Muscle layer of duodenum (tissue), 2 donors: ENCODE data around the gene CDC6.
A peak's percentile ranks its signal among the peaks of the same experiment; 100 is the strongest.

Experiments
- H3K27ac ChIP-seq: one replicate; pipeline ENCODE4 v1.7.0; 2013; ENCODE audit warnings: mild to moderate bottlenecking, low read length
- H3K27me3 ChIP-seq: one replicate; pipeline ENCODE4 v1.7.0; 2013; ENCODE audit warnings: low read depth, mild to moderate bottlenecking, control low read depth, low read length
- H3K36me3 ChIP-seq, 2 donors: one replicate each; pipeline ENCODE4 v1.7.0; 2013; ENCODE audit warnings: low read length in 2 of 2, control low read depth in 1 of 2, mild to moderate bottlenecking in 1 of 2; ENCODE audit not compliant: insufficient read depth in 2 of 2, control insufficient read depth in 1 of 2
- H3K4me1 ChIP-seq, 2 donors: one replicate each; pipeline ENCODE4 v1.7.0; 2013; ENCODE audit warnings: low read length in 2 of 2, mild to moderate bottlenecking in 2 of 2, control low read depth in 1 of 2, moderate library complexity in 1 of 2; ENCODE audit not compliant: insufficient read depth in 2 of 2, control insufficient read depth in 1 of 2
- H3K4me3 ChIP-seq, 2 donors: one replicate each; pipeline ENCODE4 v1.7.0; 2013; ENCODE audit warnings: low read length in 2 of 2, low read depth in 1 of 2, mild to moderate bottlenecking in 1 of 2
- H3K9me3 ChIP-seq, 2 donors: one replicate each; pipeline ENCODE4 v1.7.0; 2013; ENCODE audit warnings: low read length in 2 of 2, control low read depth in 1 of 2, mild to moderate bottlenecking in 1 of 2; ENCODE audit not compliant: control insufficient read depth in 1 of 2
- donor health status: healthy.

The CDC6 gene, protein sequence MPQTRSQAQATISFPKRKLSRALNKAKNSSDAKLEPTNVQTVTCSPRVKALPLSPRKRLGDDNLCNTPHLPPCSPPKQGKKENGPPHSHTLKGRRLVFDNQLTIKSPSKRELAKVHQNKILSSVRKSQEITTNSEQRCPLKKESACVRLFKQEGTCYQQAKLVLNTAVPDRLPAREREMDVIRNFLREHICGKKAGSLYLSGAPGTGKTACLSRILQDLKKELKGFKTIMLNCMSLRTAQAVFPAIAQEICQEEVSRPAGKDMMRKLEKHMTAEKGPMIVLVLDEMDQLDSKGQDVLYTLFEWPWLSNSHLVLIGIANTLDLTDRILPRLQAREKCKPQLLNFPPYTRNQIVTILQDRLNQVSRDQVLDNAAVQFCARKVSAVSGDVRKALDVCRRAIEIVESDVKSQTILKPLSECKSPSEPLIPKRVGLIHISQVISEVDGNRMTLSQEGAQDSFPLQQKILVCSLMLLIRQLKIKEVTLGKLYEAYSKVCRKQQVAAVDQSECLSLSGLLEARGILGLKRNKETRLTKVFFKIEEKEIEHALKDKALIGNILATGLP

DNA sequence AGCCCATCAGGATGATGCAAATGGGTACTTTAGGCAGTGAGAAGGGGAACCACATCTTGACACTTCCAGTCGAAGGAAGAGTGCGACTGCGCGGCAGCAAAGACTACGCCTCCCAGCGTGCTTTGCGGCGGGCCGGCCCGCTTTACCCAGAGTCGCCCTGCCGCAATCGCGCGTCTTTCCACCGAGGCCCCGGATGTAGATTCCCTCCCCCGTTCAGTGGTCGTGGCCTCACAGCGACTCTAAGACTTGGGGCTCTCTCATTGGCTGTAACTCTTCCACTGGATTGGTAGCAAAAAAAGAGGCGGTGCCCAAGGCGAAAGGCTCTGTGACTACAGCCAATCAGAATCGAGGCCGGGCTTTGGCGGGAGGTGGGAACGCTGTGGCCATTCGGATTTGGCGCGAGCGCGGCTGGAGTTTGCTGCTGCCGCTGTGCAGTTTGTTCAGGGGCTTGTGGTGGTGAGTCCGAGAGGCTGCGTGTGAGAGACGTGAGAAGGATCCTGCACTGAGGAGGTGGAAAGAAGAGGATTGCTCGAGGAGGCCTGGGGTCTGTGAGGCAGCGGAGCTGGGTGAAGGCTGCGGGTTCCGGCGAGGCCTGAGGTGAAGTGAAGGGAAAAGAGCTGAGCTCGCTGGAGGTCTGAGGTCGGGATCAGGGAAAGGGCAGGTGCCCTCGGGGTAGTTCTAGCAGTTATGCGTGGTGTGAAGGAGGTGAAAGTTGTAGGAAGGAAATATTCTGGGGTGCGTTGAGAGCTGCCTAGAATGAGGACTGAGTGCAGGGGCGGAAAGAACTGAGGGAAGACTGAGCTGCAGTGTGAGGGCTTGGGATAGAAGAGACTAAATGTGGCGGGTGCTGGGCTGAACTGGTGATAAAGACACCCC is at the start of gene CDC6:
Gene CDC6, plus strand, starts transcription at position 386 of the 876 bp plus-strand sequence. CDS start 1,542 bp downstream, outside the sequence.
- H3K36me3 ChIP-seq = peaks cover 0 to 9% of the 10 kb centered on the region in 2 donors
- peak within 1 kb of the TSS; percentile 43 for H3K27ac ChIP-seq

DNA sequence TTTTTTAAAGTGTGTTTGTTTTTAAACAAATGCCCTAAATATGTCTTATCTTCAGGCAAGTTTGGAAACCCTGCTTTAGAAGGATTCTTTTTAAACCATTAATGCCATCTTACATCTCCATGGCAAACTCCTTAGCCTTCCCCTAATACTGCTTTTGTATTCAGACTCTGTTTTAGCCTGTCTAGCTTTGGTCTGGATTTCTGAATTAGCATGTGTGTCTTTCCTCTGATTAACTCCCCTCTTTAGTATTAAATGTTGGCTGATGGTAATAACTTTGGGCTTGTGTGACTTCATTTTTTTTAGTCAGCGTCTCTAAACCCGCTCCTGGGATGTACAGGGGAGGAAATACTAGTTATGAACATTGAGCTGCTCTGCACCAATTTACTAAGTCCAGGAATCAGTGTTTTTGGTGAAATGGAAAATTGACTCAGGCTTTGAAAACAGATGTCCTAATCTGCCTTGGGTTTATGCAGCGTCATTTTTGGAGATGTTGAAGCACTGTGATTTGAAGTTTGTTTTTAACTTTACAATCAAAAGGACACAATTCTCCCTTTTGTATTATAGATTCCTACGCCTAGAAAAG is 46.3 kb upstream of the CDC6 start:
- Histone ChIP-seq H3K27me3 (no peaks in the 10 kb centered on the region), H3K9me3 (no peaks in the 10 kb centered on the region), H3K4me3 (no peak overlapping the region), H3K36me3 (no peaks in the 10 kb centered on the region), H3K27ac (no peak overlapping the region), H3K4me1 (peaks cover 0 to 3% of the 10 kb centered on the region in 2 donors)

More for the DNA sequence above, at the start of gene CDC6:
- Histone ChIP-seq H3K4me1 (peaks cover 0 to 10% of the 10 kb centered on the region in 2 donors), H3K4me3 (peak within 1 kb of the TSS; percentile 79 to 88), H3K27me3 (no peaks in the 10 kb centered on the region), H3K9me3 (no peaks in the 10 kb centered on the region)

DNA sequence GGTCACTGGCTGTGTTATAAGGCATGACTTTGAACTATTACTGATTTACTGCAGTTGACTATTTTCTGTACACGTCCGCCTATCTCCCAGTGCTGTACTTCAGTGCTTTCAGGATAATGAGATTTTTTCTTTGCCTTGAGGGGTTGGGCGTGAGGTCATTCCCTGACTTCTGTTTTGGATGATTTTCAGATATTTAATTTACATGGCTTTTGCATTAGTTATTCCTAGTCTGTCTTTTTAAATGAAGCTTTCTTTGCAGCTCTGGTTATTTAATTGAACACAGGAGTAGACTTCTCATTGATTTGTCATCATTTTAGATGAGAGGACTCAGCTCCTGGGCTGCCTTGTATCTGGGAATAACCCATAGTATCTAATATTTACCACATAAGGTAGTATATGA is 44.9 kb upstream of the CDC6 start:
- H3K4me1 ChIP-seq = peaks cover 0 to 3% of the 10 kb centered on the region in 2 donors
- no peaks in the 10 kb centered on the region for H3K27me3 ChIP-seq
- H3K36me3 ChIP-seq = no peaks in the 10 kb centered on the region
- no peak overlapping the region for H3K27ac ChIP-seq
- no peak overlapping the region for H3K4me3 ChIP-seq
- no peaks in the 10 kb centered on the region for H3K9me3 ChIP-seq

DNA sequence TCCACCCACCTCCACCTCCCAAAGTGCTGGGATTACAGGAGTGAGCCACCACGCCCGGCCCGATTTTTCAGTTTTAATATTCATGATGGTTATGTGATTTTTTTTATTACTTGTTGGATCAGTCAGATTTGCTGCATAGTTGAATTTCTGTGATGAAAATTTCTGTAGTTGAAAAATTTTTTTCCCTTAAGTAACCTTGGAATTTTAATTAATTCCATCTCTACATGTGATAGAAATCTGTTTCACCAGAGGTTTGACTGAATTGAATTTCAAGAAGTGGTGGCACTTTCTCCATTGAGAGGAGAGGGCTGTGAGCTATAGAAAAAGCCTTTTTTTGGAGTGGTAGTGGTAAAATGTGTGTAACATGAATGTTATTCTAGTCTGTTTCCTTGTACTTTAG is 43.9 kb upstream of the CDC6 start:
- Histone ChIP-seq H3K27me3 (no peaks in the 10 kb centered on the region), H3K36me3 (no peaks in the 10 kb centered on the region), H3K4me3 (no peak overlapping the region), H3K4me1 (peaks cover 0 to 3% of the 10 kb centered on the region in 2 donors), H3K27ac (no peak overlapping the region), H3K9me3 (no peaks in the 10 kb centered on the region)

DNA sequence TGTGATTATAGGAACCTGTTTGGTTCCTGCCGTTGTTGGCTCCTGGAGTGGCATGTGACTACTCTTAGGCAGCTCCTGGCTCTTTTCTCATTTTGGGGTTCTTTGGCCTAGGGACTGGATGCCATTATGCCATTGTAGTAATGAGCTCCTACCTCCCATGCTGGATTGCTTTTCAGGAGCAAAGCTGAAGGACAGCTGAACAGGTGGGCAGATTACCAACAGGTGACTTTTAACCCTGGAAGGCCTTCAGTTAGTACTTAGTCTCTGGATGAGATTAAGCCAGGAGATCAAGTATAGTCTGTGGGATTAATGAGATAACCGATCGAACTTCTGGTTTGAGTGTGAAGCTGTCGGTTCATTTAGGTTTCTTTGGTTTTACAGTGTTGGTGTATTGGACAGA is 43.4 kb upstream of the CDC6 start:
- H3K4me1 ChIP-seq = peaks cover 0 to 3% of the 10 kb centered on the region in 2 donors
- no peaks in the 10 kb centered on the region for H3K27me3 ChIP-seq
- no peaks in the 10 kb centered on the region for H3K9me3 ChIP-seq
- H3K27ac ChIP-seq = no peak overlapping the region
- H3K4me3 ChIP-seq = no peak overlapping the region
- no peaks in the 10 kb centered on the region for H3K36me3 ChIP-seq

DNA sequence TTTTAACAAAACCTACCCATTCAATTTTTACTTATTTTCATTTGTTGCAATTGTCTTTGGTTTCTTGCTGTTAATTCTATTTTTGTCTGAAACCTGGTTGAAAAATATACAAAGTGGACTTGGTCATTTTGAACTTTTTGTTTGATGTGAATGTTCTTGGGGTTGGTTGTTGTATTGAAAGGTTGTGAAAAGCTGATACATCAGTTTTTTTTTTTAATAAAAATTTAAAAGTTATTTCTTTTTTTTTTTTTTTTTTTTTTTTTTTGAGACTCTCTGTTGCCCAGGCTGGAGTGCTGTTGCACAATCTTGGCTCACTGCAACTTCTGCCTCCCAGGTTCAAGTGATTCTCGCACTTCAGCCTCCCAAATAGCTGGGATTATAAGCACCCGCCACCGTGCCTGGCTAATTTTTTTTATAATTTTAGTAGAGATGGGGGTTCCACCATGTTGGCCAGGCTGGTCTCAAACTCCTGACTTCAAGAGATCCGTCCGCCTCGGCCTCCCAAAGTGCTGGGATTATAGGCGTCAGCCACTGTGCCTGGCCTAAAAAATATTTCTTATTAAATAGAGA is 39.7 kb upstream of the CDC6 start:
- Histone ChIP-seq H3K9me3 (no peaks in the 10 kb centered on the region), H3K27me3 (no peaks in the 10 kb centered on the region), H3K4me3 (no peak overlapping the region), H3K4me1 (peaks cover 9 to 10% of the 10 kb centered on the region in 2 donors), H3K27ac (no peak overlapping the region), H3K36me3 (no peaks in the 10 kb centered on the region)

DNA sequence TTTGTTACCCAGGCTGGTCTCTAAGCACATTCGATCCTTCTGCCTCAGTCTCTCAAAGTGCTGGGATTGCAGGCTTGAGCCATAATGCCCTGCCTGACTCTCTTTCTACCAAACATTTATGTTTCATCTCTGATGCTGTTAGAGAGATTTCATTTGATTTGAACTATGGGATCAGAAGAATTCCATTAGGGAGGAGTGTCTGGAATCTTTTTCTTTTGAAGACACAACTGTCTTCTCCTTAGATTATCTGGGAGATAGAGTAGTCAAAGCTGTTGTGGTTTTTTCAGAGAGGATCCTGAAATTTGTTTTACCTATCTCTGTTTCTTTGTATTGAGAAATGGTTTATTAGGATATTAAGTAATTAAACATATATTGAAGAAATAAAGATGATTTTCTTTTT is 39.2 kb upstream of the CDC6 start:
- Histone ChIP-seq H3K4me3 (no peak overlapping the region), H3K27me3 (no peaks in the 10 kb centered on the region), H3K4me1 (peaks cover 9 to 10% of the 10 kb centered on the region in 2 donors), H3K36me3 (no peaks in the 10 kb centered on the region), H3K9me3 (no peaks in the 10 kb centered on the region), H3K27ac (no peak overlapping the region)

DNA sequence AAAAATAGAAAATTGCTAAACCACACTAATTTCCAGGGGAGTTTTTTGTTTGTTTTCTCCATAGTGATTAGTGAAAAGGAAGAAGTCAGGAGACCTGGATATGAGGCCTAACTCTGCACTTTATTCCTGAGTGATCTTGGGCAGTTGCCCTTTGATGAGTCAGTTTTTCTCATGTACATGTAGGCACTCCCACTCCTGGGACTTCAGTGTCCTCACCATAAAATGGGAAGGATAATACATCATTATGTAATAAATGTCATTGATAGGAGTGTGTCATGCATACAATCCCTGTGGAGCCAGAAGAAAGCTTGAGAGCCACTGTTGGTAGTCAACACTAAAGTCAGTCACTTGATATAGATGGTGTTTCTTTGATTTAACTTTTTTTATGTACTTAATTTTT is 36.1 kb upstream of the CDC6 start:
- Histone ChIP-seq H3K36me3 (peaks cover 4% of the 10 kb centered on the region in 2 donors), H3K9me3 (no peaks in the 10 kb centered on the region), H3K27ac (peak overlapping the region; percentile 71), H3K27me3 (no peaks in the 10 kb centered on the region), H3K4me1 (peaks cover 9 to 10% of the 10 kb centered on the region in 2 donors), H3K4me3 (no peak overlapping the region)

DNA sequence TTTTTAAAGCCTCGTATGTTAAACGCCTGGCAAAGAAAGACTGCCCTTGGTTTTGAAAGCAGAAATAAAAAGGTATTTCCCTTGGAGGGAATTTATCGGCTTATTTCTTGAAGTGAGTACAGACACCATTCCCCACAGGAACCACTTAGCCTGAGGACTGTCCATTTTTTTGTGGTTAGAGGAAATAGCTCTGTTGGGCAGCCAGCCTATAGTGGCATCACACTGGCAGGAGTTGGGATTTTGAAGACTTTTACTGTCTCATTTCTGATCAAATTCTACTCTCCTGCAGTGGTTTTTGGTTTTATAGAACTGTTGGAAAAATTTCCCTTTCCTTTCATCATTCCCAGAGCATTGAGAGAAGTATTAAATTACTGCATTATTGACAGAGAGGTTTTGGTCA is 34.1 kb upstream of the CDC6 start:
- Histone ChIP-seq H3K27ac (no peak overlapping the region), H3K27me3 (no peaks in the 10 kb centered on the region), H3K9me3 (no peaks in the 10 kb centered on the region), H3K36me3 (peaks cover 9 to 17% of the 10 kb centered on the region in 2 donors), H3K4me1 (peaks cover 9 to 10% of the 10 kb centered on the region in 2 donors), H3K4me3 (no peak overlapping the region)

DNA sequence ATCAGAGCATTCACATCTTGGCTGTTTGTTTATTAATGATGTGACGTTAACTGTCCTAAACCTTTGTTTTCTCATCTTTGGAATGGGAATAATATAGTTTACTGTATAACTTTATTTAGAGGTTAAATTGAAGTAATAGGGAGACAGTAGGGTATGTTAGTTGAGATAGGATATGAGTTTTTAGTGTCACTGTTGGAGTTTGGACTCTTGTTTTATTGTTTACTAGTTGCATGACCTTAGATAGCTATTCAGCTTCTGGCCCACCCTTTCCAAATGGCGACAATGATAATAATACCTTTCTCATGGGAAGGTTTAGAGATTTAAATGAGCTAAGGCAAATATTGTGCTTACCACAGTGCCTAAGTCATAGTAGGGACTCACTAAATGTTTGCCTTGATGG is 28.2 kb upstream of the CDC6 start:
- H3K36me3 ChIP-seq = peaks cover 35 to 56% of the 10 kb centered on the region in 2 donors
- H3K4me1 ChIP-seq = no peaks in the 10 kb centered on the region
- H3K27ac ChIP-seq = no peak overlapping the region
- H3K4me3 ChIP-seq = no peak overlapping the region
- no peaks in the 10 kb centered on the region for H3K27me3 ChIP-seq
- no peaks in the 10 kb centered on the region for H3K9me3 ChIP-seq
